IPS-18a (cell line): ENCODE measurements around the gene ARL4C.
"Not testable (repeated sequence)": the region's sequence is repeated elsewhere in the genome, so short reads cannot be mapped to it uniquely, and the experiment has no call there.

Experiments used
- H3K27ac ChIP-seq: one replicate; pipeline ENCODE4 v1.5.1; 2013; ENCODE audit warnings: low read length
- H3K27me3 ChIP-seq: one replicate; pipeline ENCODE4 v1.6.1; 2013; ENCODE audit warnings: mild to moderate bottlenecking, low read length; ENCODE audit not compliant: control insufficient read depth, insufficient read depth
- H3K36me3 ChIP-seq: one replicate; pipeline ENCODE4 v1.6.1; 2013; ENCODE audit warnings: low read depth, low read length; ENCODE audit not compliant: control insufficient read depth
- H3K4me1 ChIP-seq: one replicate; pipeline ENCODE4 v1.6.1; 2013; ENCODE audit warnings: low read depth, low read length; ENCODE audit not compliant: control insufficient read depth
- H3K4me3 ChIP-seq: one replicate; pipeline ENCODE4 v1.5.1; 2013; ENCODE audit warnings: low read length
- H3K9ac ChIP-seq: one replicate; pipeline ENCODE4 v1.6.1; 2013; ENCODE audit warnings: mild to moderate bottlenecking, low read length, moderate library complexity
- H3K9me3 ChIP-seq: one replicate; pipeline ENCODE4 v1.6.1; 2013; ENCODE audit warnings: low read depth, low read length; ENCODE audit not compliant: control insufficient read depth

The ARL4C gene

GRCh38 chr2:234468503-234468902 lies 28.4 kb downstream of the ARL4C start:
- Histone ChIP-seq H3K4me3 (no peak overlapping the region), H3K9me3 (no peaks in the 10 kb centered on the region), H3K27me3 (no peaks in the 10 kb centered on the region), H3K36me3 (no peaks in the 10 kb centered on the region), H3K9ac (no peak overlapping the region), H3K27ac (no peak overlapping the region), H3K4me1 (no peaks in the 10 kb centered on the region)

DNA sequence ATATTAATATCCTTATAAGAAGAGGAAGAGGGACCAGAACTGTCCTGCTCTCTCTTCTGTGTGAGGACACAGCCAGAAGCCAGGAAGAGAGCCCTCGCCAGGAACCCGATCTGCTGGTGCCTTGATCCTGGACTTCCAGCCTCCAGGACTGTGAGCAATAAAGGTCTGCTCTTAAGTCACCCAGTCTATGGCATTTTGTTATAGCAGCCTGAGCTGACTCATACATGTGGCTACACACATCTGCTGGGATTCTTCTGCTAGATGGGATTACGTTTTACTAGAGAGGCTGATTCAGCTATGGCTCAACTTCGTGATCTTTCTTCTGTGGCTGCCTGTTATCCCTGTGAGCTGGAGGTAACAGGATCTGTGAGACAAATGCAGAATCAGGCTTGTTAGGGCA lies 29.6 kb downstream of the ARL4C start:
- no peaks in the 10 kb centered on the region for H3K4me1 ChIP-seq
- no peaks in the 10 kb centered on the region for H3K9me3 ChIP-seq
- H3K27ac ChIP-seq, result no peak overlapping the region

DNA sequence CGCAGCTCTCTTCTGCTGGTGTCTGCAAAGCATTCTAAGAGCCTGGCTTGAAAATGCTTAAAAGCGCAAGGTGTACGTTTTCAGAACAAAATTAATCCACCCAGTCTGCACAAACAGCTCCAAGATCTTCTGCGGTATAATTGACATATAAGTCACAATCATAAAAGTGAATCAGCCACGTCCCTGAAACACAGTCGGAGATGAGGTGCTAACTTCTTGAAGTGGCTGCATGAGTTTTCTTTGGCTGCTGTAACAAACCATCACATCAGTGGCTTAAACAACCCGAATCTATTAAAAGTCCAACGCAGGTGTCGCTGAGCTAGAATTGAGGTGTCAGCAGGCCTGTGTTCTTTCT lies 32.6 kb downstream of the ARL4C start:
- Histone ChIP-seq H3K9ac (no peak overlapping the region), H3K36me3 (no peaks in the 10 kb centered on the region), H3K4me3 (no peak overlapping the region), H3K9me3 (no peaks in the 10 kb centered on the region), H3K27me3 (no peaks in the 10 kb centered on the region), H3K4me1 (no peaks in the 10 kb centered on the region), H3K27ac (no peak overlapping the region)

More for the DNA sequence above, 29.6 kb downstream of the ARL4C start:
- no peak overlapping the region for H3K4me3 ChIP-seq
- H3K36me3 ChIP-seq, result no peaks in the 10 kb centered on the region
- H3K27me3 ChIP-seq, result no peaks in the 10 kb centered on the region
- no peak overlapping the region for H3K9ac ChIP-seq

DNA sequence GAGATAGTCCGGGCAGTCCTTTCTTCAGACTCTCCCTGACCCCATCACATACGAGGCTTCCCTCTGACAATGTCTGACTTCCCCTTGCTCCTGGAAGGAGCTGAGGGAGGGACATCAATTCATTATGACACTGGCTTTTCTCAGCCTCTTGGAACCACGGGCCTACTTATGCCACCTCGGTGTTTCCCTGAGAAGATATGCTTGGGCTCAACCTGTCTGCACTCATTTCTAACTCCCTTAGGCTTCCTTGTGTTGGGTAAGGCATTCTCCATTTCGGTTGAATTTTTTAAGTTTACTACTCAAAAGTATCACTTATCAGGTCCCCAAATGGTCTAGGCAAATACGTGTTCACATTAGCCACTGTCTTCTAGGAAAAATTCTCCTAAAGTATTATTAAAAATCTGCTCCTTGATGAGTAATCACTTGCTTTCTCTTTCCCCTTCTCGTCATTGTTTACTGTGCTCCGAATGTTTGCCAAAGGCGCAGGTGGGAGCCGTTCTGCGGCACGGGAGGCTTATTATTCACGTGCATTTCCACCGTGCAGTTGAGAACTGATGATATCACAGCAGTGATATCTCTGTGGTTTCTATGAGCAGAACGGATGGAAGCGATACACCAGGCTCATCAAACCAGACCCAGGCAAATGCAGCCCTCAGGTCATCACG lies 33.1 kb downstream of the ARL4C start:
- Histone ChIP-seq H3K4me3 (no peak overlapping the region), H3K9ac (no peak overlapping the region), H3K27ac (no peak overlapping the region), H3K9me3 (no peaks in the 10 kb centered on the region), H3K36me3 (no peaks in the 10 kb centered on the region), H3K27me3 (no peaks in the 10 kb centered on the region), H3K4me1 (no peaks in the 10 kb centered on the region)

DNA sequence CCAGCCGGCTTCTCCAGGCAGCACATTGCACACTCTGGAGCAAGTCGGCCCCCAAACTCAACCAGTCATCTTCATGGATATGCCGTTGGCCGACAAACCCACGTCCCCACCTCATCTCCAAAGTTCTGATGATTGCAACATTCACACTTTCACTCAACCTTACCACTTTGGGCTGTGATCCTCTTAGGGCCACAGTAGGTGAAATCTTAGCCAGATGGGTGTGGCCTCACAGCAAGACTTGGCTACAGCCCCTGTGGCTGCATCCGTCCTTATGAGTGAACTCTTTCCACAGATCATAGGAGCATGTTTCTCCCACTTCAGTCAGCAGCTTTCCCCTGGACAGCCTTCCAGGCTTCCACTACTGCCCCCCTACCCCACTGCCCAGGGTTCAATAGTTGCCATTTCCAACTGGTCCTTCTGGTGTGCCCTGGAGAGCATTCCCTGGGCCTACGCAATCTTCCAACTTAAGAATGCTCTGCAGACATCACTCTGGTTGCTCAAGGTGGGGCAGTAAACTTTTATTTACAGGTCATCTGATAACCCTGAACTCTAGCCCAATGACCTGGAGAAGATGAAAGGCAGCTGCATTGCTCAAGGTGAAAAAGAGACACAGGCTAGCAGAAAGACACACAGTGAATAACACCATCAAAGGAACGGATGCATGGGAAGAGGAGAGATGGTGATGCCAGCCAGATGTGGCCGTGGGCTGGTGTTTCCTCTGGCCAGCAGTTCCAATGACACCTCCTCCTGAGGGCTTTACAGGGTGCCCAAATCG lies 34.5 kb downstream of the ARL4C start:
- H3K27ac ChIP-seq, result no peak overlapping the region

GRCh38 chr2:234459401-234460009 lies 37.4 kb downstream of the ARL4C start:
- Histone ChIP-seq H3K4me1 (no peaks in the 10 kb centered on the region), H3K36me3 (no peaks in the 10 kb centered on the region), H3K9me3 (no peaks in the 10 kb centered on the region), H3K27ac (no peak overlapping the region), H3K27me3 (no peaks in the 10 kb centered on the region), H3K9ac (no peak overlapping the region), H3K4me3 (no peak overlapping the region)

More for the DNA sequence above, 34.5 kb downstream of the ARL4C start:
- Histone ChIP-seq H3K9ac (no peak overlapping the region), H3K9me3 (no peaks in the 10 kb centered on the region), H3K4me1 (no peaks in the 10 kb centered on the region), H3K4me3 (no peak overlapping the region), H3K27me3 (no peaks in the 10 kb centered on the region), H3K36me3 (no peaks in the 10 kb centered on the region)

GRCh38 chr2:234458466-234458865 lies 38.4 kb downstream of the ARL4C start:
- no peaks in the 10 kb centered on the region for H3K4me1 ChIP-seq
- no peak overlapping the region for H3K9ac ChIP-seq
- no peaks in the 10 kb centered on the region for H3K36me3 ChIP-seq
- no peak overlapping the region for H3K4me3 ChIP-seq
- H3K9me3 ChIP-seq, result no peaks in the 10 kb centered on the region
- no peaks in the 10 kb centered on the region for H3K27me3 ChIP-seq
- H3K27ac ChIP-seq, result no peak overlapping the region

DNA sequence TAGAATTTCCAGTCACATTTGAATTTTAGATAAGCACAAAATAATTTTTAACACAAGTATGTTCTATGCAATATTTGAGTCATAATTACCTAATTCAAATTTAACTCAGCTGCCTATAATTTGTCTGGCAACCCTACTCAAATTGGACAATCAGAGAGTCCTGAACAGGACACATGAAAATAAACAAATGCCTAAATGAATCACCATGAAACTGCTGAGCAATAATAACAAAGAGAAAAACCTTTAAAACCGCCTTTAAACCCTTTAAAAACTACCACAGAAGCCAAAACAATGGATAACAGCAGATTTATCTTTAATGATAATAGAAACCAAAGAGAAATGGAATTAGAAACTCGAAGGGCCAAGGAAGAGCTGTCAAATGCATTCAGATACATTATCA lies 39.5 kb downstream of the ARL4C start:
- Histone ChIP-seq H3K9ac (no peak overlapping the region), H3K36me3 (no peaks in the 10 kb centered on the region), H3K27ac (no peak overlapping the region), H3K27me3 (no peaks in the 10 kb centered on the region), H3K9me3 (no peaks in the 10 kb centered on the region), H3K4me3 (no peak overlapping the region), H3K4me1 (no peaks in the 10 kb centered on the region)

- not testable (repeated sequence) for H3K4me3 ChIP-seq, H3K27ac ChIP-seq, H3K9me3 ChIP-seq, H3K9ac ChIP-seq, H3K27me3 ChIP-seq, H3K4me1 ChIP-seq, H3K36me3 ChIP-seq
These were observed 41.6 kb downstream of the ARL4C start for GRCh38 chr2:234455246-234455645.

DNA sequence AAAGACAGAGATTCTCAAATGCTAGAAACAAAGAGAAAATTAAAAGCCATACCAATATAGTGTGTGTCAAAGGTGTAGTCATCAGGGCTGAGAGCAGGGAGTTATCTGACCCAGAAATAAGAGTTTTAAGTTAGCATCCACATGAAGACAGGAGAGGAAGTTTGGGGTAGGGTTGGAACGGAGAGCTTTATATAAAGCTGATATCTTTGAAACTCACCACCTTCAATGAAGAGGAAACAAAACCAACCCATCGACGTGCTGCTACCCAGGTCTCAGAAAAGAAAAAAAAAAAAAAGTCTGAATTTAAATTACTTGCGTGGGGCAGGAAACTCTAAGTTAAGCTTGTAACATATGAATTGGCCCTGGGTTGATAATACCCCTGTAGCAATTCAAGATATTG lies 42.4 kb downstream of the ARL4C start:
- Histone ChIP-seq H3K36me3 (no peaks in the 10 kb centered on the region), H3K27ac (no peak overlapping the region), H3K4me3 (no peak overlapping the region), H3K9ac (no peak overlapping the region), H3K9me3 (no peaks in the 10 kb centered on the region), H3K27me3 (no peaks in the 10 kb centered on the region), H3K4me1 (peaks cover 7% of the 10 kb centered on the region)

- H3K4me3 ChIP-seq, result no peak overlapping the region
- no peaks in the 10 kb centered on the region for H3K27me3 ChIP-seq
- H3K36me3 ChIP-seq, result no peaks in the 10 kb centered on the region
- no peak overlapping the region for H3K27ac ChIP-seq
- peaks cover 19% of the 10 kb centered on the region for H3K4me1 ChIP-seq
- H3K9me3 ChIP-seq, result no peaks in the 10 kb centered on the region
- H3K9ac ChIP-seq, result no peak overlapping the region
These were observed 43.7 kb downstream of the ARL4C start for GRCh38 chr2:234453216-234453615.
